Cardiac atrium fibroblast (primary cell): ENCODE results near the gene BABAM2. TPM values are rescaled to one million over a fixed set of nuclear protein-coding genes. Genes with fewer than 3 reads are reported as not detected.

Source experiments
- total RNA-seq: library from RNA; depleted of rRNA; stranded (reverse); fragments of >200 nt; gene quantifications from 2 replicates; pipeline ENCODE4 v1.2.3, GENCODE V29; 2015

The BABAM2 gene
- 30.3 and 32.3 TPM in 2 replicates for total RNA-seq

GRCh38 chr2:27890146-27890923 lies at the start of gene BABAM2, which contains the start of gene RBKS:
Gene BABAM2, plus strand, starts transcription at chr2:27890729. Its CDS starts 3,828 bp downstream, at chr2:27894557.
Gene RBKS, minus strand, starts transcription at chr2:27890387. Its CDS starts 42 bp downstream, at chr2:27890345.

Other genes starting within 250 kb of the BABAM2 start
- 16.1 and 20.6 TPM in 2 replicates for gene SUPT7L, start 227.1 kb upstream of the BABAM2 start, total RNA-seq
- gene SLC4A1AP, start 226.8 kb upstream of the BABAM2 start, total RNA-seq, result 15.2 and 24.9 TPM in 2 replicates
- gene MRPL33, start 119.0 kb upstream of the BABAM2 start, total RNA-seq, result 66.1 and 94.2 TPM in 2 replicates
- gene RBKS, start 342 bp upstream of the BABAM2 start, total RNA-seq, result 0.36 and 1.8 TPM in 2 replicates